Skeletal muscle cell (primary cell): Measurements from ENCODE around the gene TBC1D3E.
"Not testable (repeated sequence)": the region's sequence is repeated elsewhere in the genome, so short reads cannot be mapped to it uniquely, and the experiment has no call there.

ENCODE experiments used
- DNase-seq: peaks from one replicate; pipeline ENCODE4 v3.0.0-alpha.2; 2010; ENCODE audit warnings: low read depth
- H3K4me3 ChIP-seq: 2 replicates; pipeline ENCODE4 v1.5.1; 2011; ENCODE audit warnings: low read depth, mild to moderate bottlenecking, control low read depth, low read length, moderate library complexity

Gene TBC1D3E

GRCh38 chr17:38127651-38128050, at the start of gene TBC1D3E:
Gene TBC1D3E (plus strand): TSS chr17:38127951. CDS start chr17:38129496, 1,545 bp downstream.
- not testable (repeated sequence) for DNase-seq

GRCh38 chr17:38087344-38087743, 40.4 kb upstream of the TBC1D3E start:
- not testable (repeated sequence) for DNase-seq

More at GRCh38 chr17:38127651-38128050, at the start of gene TBC1D3E:
- not testable (repeated sequence) for H3K4me3 ChIP-seq

GRCh38 chr17:38088120-38088519, 39.6 kb upstream of the TBC1D3E start:
- not testable (repeated sequence) for H3K4me3 ChIP-seq, DNase-seq

More at GRCh38 chr17:38087344-38087743, 40.4 kb upstream of the TBC1D3E start:
- H3K4me3 ChIP-seq: not testable (repeated sequence)

GRCh38 chr17:38094059-38094694, 33.6 kb upstream of the TBC1D3E start:
- DNase-seq, H3K4me3 ChIP-seq: not testable (repeated sequence)

- DNase-seq, H3K4me3 ChIP-seq: not testable (repeated sequence)
Measured at GRCh38 chr17:38099262-38099661, 28.5 kb upstream of the TBC1D3E start.

GRCh38 chr17:38119829-38120228, 7.9 kb upstream of the TBC1D3E start:
- not testable (repeated sequence) for DNase-seq, H3K4me3 ChIP-seq

GRCh38 chr17:38134860-38135259, 7.1 kb downstream of the TBC1D3E start:
- DNase-seq, H3K4me3 ChIP-seq: not testable (repeated sequence)
